CD8-positive, alpha-beta memory T cell (primary cell): ENCODE measurements around the gene GINS2. TPM values are rescaled to one million over a fixed set of nuclear protein-coding genes. Genes with fewer than 3 reads are reported as not detected.

Experiments
- CTCF ChIA-PET: fragments of 350-600 bp; sonication (Branson Sonifier 250); formaldehyde crosslinking; loops from one replicate; lab custom pipeline; 2021; ENCODE audit warnings: antibody characterized with exemption; lab: Charles Lee
- POLR2A ChIA-PET: fragments of 350-600 bp; sonication (Branson Sonifier 250); formaldehyde crosslinking; loops from one replicate; lab custom pipeline; 2021; ENCODE audit warnings: antibody characterized with exemption; lab: Charles Lee
- DNase-seq, 5 donors: peaks; one replicate each; pipeline versions ENCODE4 v3.0.0 to v3.0.0-alpha.2; 2020 to 2022; ENCODE audit warnings: mixed read lengths in 1 of 5
- H3K27ac ChIP-seq: one replicate; pipeline ENCODE4 v1.7.0; 2013; ENCODE audit warnings: low read depth, mild to moderate bottlenecking, low read length, moderate library complexity
- H3K27me3 ChIP-seq: 2 replicates; pipeline ENCODE4 v1.7.0; 2013; ENCODE audit warnings: low read length, mild to moderate bottlenecking; ENCODE audit not compliant: insufficient read depth, poor library complexity, severe bottlenecking
- H3K36me3 ChIP-seq: 2 replicates; pipeline ENCODE4 v1.7.0; 2013; ENCODE audit warnings: mild to moderate bottlenecking, low read length, moderate library complexity; ENCODE audit not compliant: insufficient read depth
- H3K4me1 ChIP-seq: 2 replicates; pipeline ENCODE4 v1.7.0; 2013; ENCODE audit warnings: mild to moderate bottlenecking, low read length, moderate library complexity; ENCODE audit not compliant: insufficient read depth
- H3K4me3 ChIP-seq: 2 replicates; pipeline ENCODE4 v1.7.0; 2013; ENCODE audit warnings: mild to moderate bottlenecking, low read length
- H3K9me3 ChIP-seq: 2 replicates; pipeline ENCODE4 v1.7.0; 2013; ENCODE audit warnings: mild to moderate bottlenecking, low read length
- H3K27ac Mint-ChIP-seq, 8 donors: one replicate each; pipeline ENCODE4 v1.8.0; 2020 to 2021; ENCODE audit warnings: mixed read lengths in 8 of 8, mild to moderate bottlenecking in 6 of 8, inconsistent platforms in 3 of 8, moderate library complexity in 3 of 8
- H3K27me3 Mint-ChIP-seq, 2 donors: one replicate each; pipeline ENCODE4 v1.8.0; 2020 to 2021; ENCODE audit warnings: mixed read lengths in 2 of 2, mild to moderate bottlenecking in 1 of 2, moderate library complexity in 1 of 2
- H3K36me3 Mint-ChIP-seq, 3 donors: one replicate each; pipeline ENCODE4 v1.8.0; 2020 to 2021; ENCODE audit warnings: mixed read lengths in 3 of 3, inconsistent platforms in 1 of 3, mild to moderate bottlenecking in 1 of 3
- H3K4me1 Mint-ChIP-seq, 3 donors: one replicate each; pipeline ENCODE4 v1.8.0; 2020 to 2021; ENCODE audit warnings: mixed read lengths in 3 of 3, inconsistent platforms in 1 of 3, mild to moderate bottlenecking in 1 of 3
- H3K4me3 Mint-ChIP-seq, 7 donors: one replicate each; pipeline ENCODE4 v1.8.0; 2020 to 2021; ENCODE audit warnings: mixed read lengths in 7 of 7, mild to moderate bottlenecking in 6 of 7, moderate library complexity in 4 of 7, inconsistent platforms in 2 of 7
- H3K9me3 Mint-ChIP-seq, 5 donors: one replicate each; pipeline ENCODE4 v1.8.0; 2020 to 2022; ENCODE audit warnings: mixed read lengths in 5 of 5, mild to moderate bottlenecking in 3 of 5, moderate library complexity in 2 of 5, inconsistent platforms in 1 of 5
- polyA plus RNA-seq: library from polyadenylated mRNA; unstranded; fragments of 300-500 nt; fragmentation: Illumina TruSeq; gene quantifications from one replicate; pipeline ENCODE4 v1.2.3, GENCODE V29; 2021
- total RNA-seq, 2 experiments: library from RNA; stranded (reverse); gene quantifications; one replicate each; pipeline ENCODE4 v1.2.3, GENCODE V29; 2021

The GINS2 gene
- total and polyA plus RNA-seq, 3 experiments from 2014 or later: 0.09 to 68.7 (median 68.6) TPM

GRCh38 chr16:85629326-85629725, 59.4 kb downstream of the GINS2 start:
- CTCF ChIA-PET: interaction anchor here (3.3 kb wide), 1 partner anchor 13 kb away, joined by 11 read pairs; no protein-coding TSS in a partner anchor
- Histone ChIP-seq H3K36me3 (peaks cover 4% of the 10 kb centered on the region), H3K4me3 (no peak overlapping the region), H3K27ac (no peak overlapping the region), H3K27me3 (no peaks in the 10 kb centered on the region), H3K4me1 (no peaks in the 10 kb centered on the region), H3K9me3 (no peaks in the 10 kb centered on the region)
- POLR2A ChIA-PET: no interaction called here
- H3K4me1 Mint-ChIP-seq: peaks cover 29 to 65% (median 31%) of the 10 kb centered on the region in 3 donors
- no peak for DNase-seq
- peak overlapping the region in 1 of 7 donors; percentile 48 for H3K4me3 Mint-ChIP-seq
- peak overlapping the region in 2 of 8 donors; percentile 22 to 61 for H3K27ac Mint-ChIP-seq
- peaks cover 0 to 7% (median 4%) of the 10 kb centered on the region in 5 donors for H3K9me3 Mint-ChIP-seq
- peaks cover 0 to 2% of the 10 kb centered on the region in 2 donors for H3K27me3 Mint-ChIP-seq
- peaks cover 7 to 30% (median 13%) of the 10 kb centered on the region in 3 donors for H3K36me3 Mint-ChIP-seq

GRCh38 chr16:85628645-85629044, 60.1 kb downstream of the GINS2 start:
- peaks cover 0 to 7% (median 4%) of the 10 kb centered on the region in 5 donors for H3K9me3 Mint-ChIP-seq
- peak overlapping the region in 4 of 8 donors; percentile 61 to 80 (median 72) for H3K27ac Mint-ChIP-seq
- no peak for DNase-seq
- H3K27me3 Mint-ChIP-seq: peaks cover 0 to 2% of the 10 kb centered on the region in 2 donors
- no peak overlapping the region for H3K27ac ChIP-seq
- no peaks in the 10 kb centered on the region for H3K27me3 ChIP-seq
- ChIA-PET CTCF (interaction anchor here (0.6 to 3.3 kb wide), 2 partner anchors 12 to 209 kb away, joined by 3 to 16 read pairs; no protein-coding TSS in a partner anchor), POLR2A (no interaction called here)
- H3K4me1 Mint-ChIP-seq: peaks cover 29 to 66% (median 33%) of the 10 kb centered on the region in 3 donors
- no peak overlapping the region for H3K4me3 ChIP-seq
- peaks cover 7 to 26% (median 13%) of the 10 kb centered on the region in 3 donors for H3K36me3 Mint-ChIP-seq
- no peaks in the 10 kb centered on the region for H3K9me3 ChIP-seq
- peak overlapping the region in 2 of 7 donors; percentile 8 to 68 for H3K4me3 Mint-ChIP-seq
- H3K4me1 ChIP-seq: no peaks in the 10 kb centered on the region
- peaks cover 4% of the 10 kb centered on the region for H3K36me3 ChIP-seq

- Mint-ChIP-seq H3K4me1 (peaks cover 29 to 71% (median 37%) of the 10 kb centered on the region in 3 donors), H3K36me3 (peaks cover 7 to 25% (median 13%) of the 10 kb centered on the region in 3 donors), H3K27me3 (peaks cover 0 to 2% of the 10 kb centered on the region in 2 donors), H3K27ac (no peak overlapping the region), H3K9me3 (peaks cover 0 to 7% (median 4%) of the 10 kb centered on the region in 5 donors), H3K4me3 (no peak overlapping the region)
- Histone ChIP-seq H3K36me3 (peaks cover 4% of the 10 kb centered on the region), H3K27me3 (no peaks in the 10 kb centered on the region), H3K27ac (no peak overlapping the region), H3K9me3 (no peaks in the 10 kb centered on the region), H3K4me3 (no peak overlapping the region), H3K4me1 (no peaks in the 10 kb centered on the region)
- no peak for DNase-seq
- ChIA-PET CTCF (interaction anchor here (3.3 kb wide), 1 partner anchor 12 kb away, joined by 16 read pairs; no protein-coding TSS in a partner anchor), POLR2A (no interaction called here)
Observed at GRCh38 chr16:85628265-85628556, 60.5 kb downstream of the GINS2 start.

GRCh38 chr16:85627526-85628264, 61.1 kb downstream of the GINS2 start:
- Mint-ChIP-seq H3K4me3 (peak overlapping the region in 3 of 7 donors; percentile 50 to 73 (median 61)), H3K4me1 (peaks cover 32 to 74% (median 42%) of the 10 kb centered on the region in 3 donors), H3K27ac (peak overlapping the region in 5 of 8 donors; percentile 12 to 92 (median 70)), H3K9me3 (peaks cover 0 to 7% (median 4%) of the 10 kb centered on the region in 5 donors), H3K27me3 (peaks cover 0 to 2% of the 10 kb centered on the region in 2 donors), H3K36me3 (peaks cover 8 to 28% (median 13%) of the 10 kb centered on the region in 3 donors)
- no peak for DNase-seq
- Histone ChIP-seq H3K36me3 (peaks cover 4% of the 10 kb centered on the region), H3K4me3 (no peak overlapping the region), H3K27ac (no peak overlapping the region), H3K9me3 (no peaks in the 10 kb centered on the region), H3K4me1 (no peaks in the 10 kb centered on the region), H3K27me3 (no peaks in the 10 kb centered on the region)
- POLR2A ChIA-PET: no interaction called here
- CTCF ChIA-PET: interaction anchor here (3.3 kb wide), 1 partner anchor 11 kb away, joined by 16 read pairs; no protein-coding TSS in a partner anchor

GRCh38 chr16:85627089-85627488, 61.7 kb downstream of the GINS2 start:
- H3K27ac ChIP-seq: no peak overlapping the region
- peaks cover 39 to 76% (median 46%) of the 10 kb centered on the region in 3 donors for H3K4me1 Mint-ChIP-seq
- ChIA-PET POLR2A (no interaction called here), CTCF (interaction anchor here (1.4 to 3.3 kb wide), 2 partner anchors 11 to 15 kb away, joined by 4 to 16 read pairs; no protein-coding TSS in a partner anchor)
- H3K4me1 ChIP-seq: no peaks in the 10 kb centered on the region
- H3K4me3 Mint-ChIP-seq: peak overlapping the region in 3 of 7 donors; percentile 50 to 73 (median 61)
- peaks cover 0 to 7% (median 4%) of the 10 kb centered on the region in 5 donors for H3K9me3 Mint-ChIP-seq
- H3K9me3 ChIP-seq: no peaks in the 10 kb centered on the region
- H3K4me3 ChIP-seq: no peak overlapping the region
- H3K27ac Mint-ChIP-seq: peak overlapping the region in 6 of 8 donors; percentile 12 to 92 (median 72)
- peaks cover 4% of the 10 kb centered on the region for H3K36me3 ChIP-seq
- H3K27me3 ChIP-seq: no peaks in the 10 kb centered on the region
- DNase-seq: peak in 1 of 5 donors; percentile 35
- H3K27me3 Mint-ChIP-seq: peaks cover 0 to 3% of the 10 kb centered on the region in 2 donors
- H3K36me3 Mint-ChIP-seq: peaks cover 11 to 30% (median 13%) of the 10 kb centered on the region in 3 donors

Other genes starting within 250 kb of the GINS2 start
- gene GSE1, start 75.6 kb downstream of the GINS2 start, total RNA-seq: 10 to 100 TPM; 27.8 to 28.5 TPM
- 5.5 TPM for gene GSE1, start 75.6 kb downstream of the GINS2 start, polyA plus RNA-seq
- gene C16orf74, start 62.1 kb upstream of the GINS2 start, total RNA-seq: 1 to 10 TPM; 1.1 to 1.3 TPM
- gene C16orf74, start 62.1 kb upstream of the GINS2 start, polyA plus RNA-seq: 10.7 TPM
- gene EMC8, start 110.6 kb upstream of the GINS2 start, total RNA-seq: 10 to 100 TPM; 52.2 to 56.2 TPM
- gene EMC8, start 110.6 kb upstream of the GINS2 start, polyA plus RNA-seq: 27.6 TPM
- gene COX4I1, start 110.7 kb upstream of the GINS2 start, total RNA-seq: 100 to 1,000 TPM; 449 to 470 TPM
- 951 TPM for gene COX4I1, start 110.7 kb upstream of the GINS2 start, polyA plus RNA-seq
- 10 to 100 TPM; 19.2 to 22.0 TPM for gene IRF8, start 210.2 kb upstream of the GINS2 start, total RNA-seq
- 2.1 TPM for gene IRF8, start 210.2 kb upstream of the GINS2 start, polyA plus RNA-seq